SK-N-SH (cell line): ENCODE measurements around the gene KCNH4. TPM values are rescaled to one million over a fixed set of nuclear protein-coding genes. Genes with fewer than 3 reads are reported as not detected.

Experiments used
- CTCF ChIA-PET: fragments of 300-600, 350-600 bp; formaldehyde crosslinking; extraction: SDS; loops from one replicate; lab custom pipeline; 2021; lab: Yijun Ruan, JAX
- POLR2A ChIA-PET: fragments of 350-600 bp; sonication (Branson Sonifier 250); formaldehyde crosslinking; extraction: SDS; loops from one replicate; lab custom pipeline; 2020; ENCODE audit warnings: antibody characterized with exemption, inconsistent platforms; lab: Yijun Ruan, JAX
- DNase-seq: peaks from one replicate; pipeline ENCODE4 v3.0.0; 2012
- H2AFZ ChIP-seq: fragments of 200-600 bp; sonication (generic); 2 replicates; pipeline ENCODE4 v1.8.1; 2016; ENCODE audit warnings: antibody characterized with exemption, mild to moderate bottlenecking, low read depth
- H3F3A ChIP-seq: fragments of 200-600 bp; sonication (generic); replicated peaks from 2 replicates; pipeline ENCODE3; 2016; ENCODE audit warnings: antibody characterized with exemption, mild to moderate bottlenecking; ENCODE audit not compliant: insufficient read depth
- H3K27ac ChIP-seq, 2 experiments: fragments of 200-500 bp in 1 of 2; fragments of 200-600 bp in 1 of 2; sonication (Bioruptor generic) in 1 of 2; sonication (generic), shearing (Covaris generic) in 1 of 2; 2 replicates each; pipeline versions ENCODE4 v1.5.1 to v1.6.1; 2014 to 2016; ENCODE audit warnings: low read depth in 2 of 2, inconsistent platforms in 1 of 2, low read length in 1 of 2, mild to moderate bottlenecking in 1 of 2, mixed read lengths in 1 of 2
- H3K27me3 ChIP-seq: fragments of 200-600 bp; sonication (generic), shearing (Covaris generic); 2 replicates; pipeline ENCODE4 v1.6.1; 2016; ENCODE audit warnings: mixed run types; ENCODE audit not compliant: insufficient read depth
- H3K36me3 ChIP-seq, 2 experiments: fragments of 200-500 bp in 1 of 2; fragments of 200-600 bp in 1 of 2; sonication (Bioruptor generic) in 1 of 2; sonication (generic) in 1 of 2; replicated peaks in 1 of 2; 2 replicates each; pipeline versions ENCODE3 to v1.5.1; 2014 to 2016; ENCODE audit warnings: low read length in 1 of 2, mild to moderate bottlenecking in 1 of 2; ENCODE audit not compliant: insufficient read depth in 2 of 2, control insufficient read depth in 1 of 2
- H3K4me1 ChIP-seq, 2 experiments: fragments of 200-500 bp in 1 of 2; fragments of 200-600 bp in 1 of 2; sonication (Bioruptor generic) in 1 of 2; sonication (generic), shearing (Covaris generic) in 1 of 2; 2 replicates each; pipeline versions ENCODE4 v1.5.1 to v1.6.1; 2014 to 2016; ENCODE audit warnings: low read depth in 1 of 2, low read length in 1 of 2, mixed run types in 1 of 2; ENCODE audit not compliant: insufficient read depth in 2 of 2, control insufficient read depth in 1 of 2
- H3K4me2 ChIP-seq: fragments of 200-600 bp; sonication (generic), shearing (Covaris generic); 2 replicates; pipeline ENCODE4 v1.6.1; 2017; ENCODE audit warnings: mixed run types
- H3K4me3 ChIP-seq, 2 experiments: fragments of 200-500 bp in 1 of 2; fragments of 200-600 bp in 1 of 2; sonication (Bioruptor generic) in 1 of 2; sonication (generic), shearing (Covaris generic) in 1 of 2; 2 replicates each; pipeline versions ENCODE4 v1.5.1 to v1.8.1; 2014 to 2016; ENCODE audit warnings: low read depth in 2 of 2, inconsistent platforms in 1 of 2, low read length in 1 of 2, mild to moderate bottlenecking in 1 of 2, mixed read lengths in 1 of 2, moderate library complexity in 1 of 2
- H3K79me2 ChIP-seq: fragments of 200-600 bp; sonication (generic); 2 replicates; pipeline ENCODE4 v1.8.1; 2017; ENCODE audit warnings: mild to moderate bottlenecking; ENCODE audit not compliant: insufficient read depth
- H3K9ac ChIP-seq: fragments of 200-600 bp; sonication (generic); 2 replicates; pipeline ENCODE4 v1.6.1; 2017; ENCODE audit warnings: mixed run types
- H3K9me2 ChIP-seq: fragments of 200-600 bp; sonication (generic); 2 replicates; pipeline ENCODE4 v1.6.1; 2017; ENCODE audit warnings: mixed run types
- H3K9me3 ChIP-seq: fragments of 200-600 bp; sonication (generic); 2 replicates; pipeline ENCODE4 v1.6.1; 2017; ENCODE audit warnings: mixed run types, mild to moderate bottlenecking, moderate library complexity
- H4K20me1 ChIP-seq: fragments of 200-600 bp; sonication (generic); 2 replicates; pipeline ENCODE4 v1.6.1; 2017; ENCODE audit warnings: mild to moderate bottlenecking, mixed run types; ENCODE audit not compliant: insufficient read depth
- CHD2 ChIP-seq: fragments of 150-350 bp; IDR thresholded peaks from 2 replicates; pipeline ENCODE4 v1.6.1; 2018; ENCODE audit warnings: low read length; ENCODE audit not compliant: partially characterized antibody
- CTCF ChIP-seq: fragments of 200-600 bp; sonication (generic); IDR thresholded peaks from 2 replicates; pipeline ENCODE4 v1.6.1; 2017; ENCODE audit warnings: antibody characterized with exemption, mild to moderate bottlenecking, moderate library complexity
- ELF1 ChIP-seq: IDR thresholded peaks from 2 replicates; pipeline ENCODE4 v1.4.0; 2012
- EP300 ChIP-seq, 2 experiments: IDR thresholded peaks; 2 replicates each; pipeline versions ENCODE4 v1.4.0 to v1.6.1; 2012; ENCODE audit warnings: borderline replicate concordance in 1 of 2, low read depth in 1 of 2, low read length in 1 of 2
- EZH2phosphoT487 ChIP-seq: fragments of 200-600 bp; sonication (generic); IDR thresholded peaks from 2 replicates; pipeline ENCODE4 v1.6.1; 2017; ENCODE audit warnings: low read depth, mixed run types, mild to moderate bottlenecking, antibody characterized with exemption, moderate library complexity, borderline replicate concordance
- FOSL2 ChIP-seq: IDR thresholded peaks from 2 replicates; pipeline ENCODE4 v1.4.0; 2012; ENCODE audit warnings: low read depth, mild to moderate bottlenecking, moderate library complexity, borderline replicate concordance
- FOXJ3 ChIP-seq: sonication (generic); formaldehyde crosslinking; IDR thresholded peaks from 2 replicates; pipeline ENCODE4 v1.5.1; 2020; ENCODE audit warnings: mild to moderate bottlenecking, missing genetic modification reagents
- FOXM1 ChIP-seq: IDR thresholded peaks from 2 replicates; pipeline ENCODE4 v1.4.0; 2012; ENCODE audit warnings: low read depth, mild to moderate bottlenecking
- JUND ChIP-seq: IDR thresholded peaks from 2 replicates; pipeline ENCODE4 v1.4.0; 2012
- MAX ChIP-seq: IDR thresholded peaks from 2 replicates; pipeline ENCODE4 v1.4.0; 2012; ENCODE audit warnings: low read depth
- MEF2A ChIP-seq: IDR thresholded peaks from 2 replicates; pipeline ENCODE4 v1.4.0; 2012; ENCODE audit warnings: low read depth, borderline replicate concordance
- MXI1 ChIP-seq: IDR thresholded peaks from 2 replicates; pipeline ENCODE4 v1.6.1; 2012; ENCODE audit warnings: mild to moderate bottlenecking, low read depth, low read length, improper control_type of control experiment
- NFIC ChIP-seq: IDR thresholded peaks from 2 replicates; pipeline ENCODE4 v1.4.0; 2012; ENCODE audit warnings: borderline replicate concordance
- PBX3 ChIP-seq: IDR thresholded peaks from 2 replicates; pipeline ENCODE4; 2012
- POLR2AphosphoS5 ChIP-seq: IDR thresholded peaks from 2 replicates; pipeline ENCODE4 v1.6.1; 2012; ENCODE audit warnings: low read depth, low read length
- RAD21 ChIP-seq: IDR thresholded peaks from 2 replicates; pipeline ENCODE4 v1.6.1; 2012; ENCODE audit warnings: mild to moderate bottlenecking, low read length
- RCOR1 ChIP-seq: fragments of 150-350 bp; IDR thresholded peaks from 2 replicates; pipeline ENCODE4 v1.6.1; 2017; ENCODE audit warnings: antibody characterized with exemption, low read length
- RFX5 ChIP-seq: IDR thresholded peaks from 2 replicates; pipeline ENCODE4 v1.6.1; 2012; ENCODE audit warnings: mild to moderate bottlenecking, improper control_type of control experiment, low read length
- RXRA ChIP-seq: IDR thresholded peaks from 2 replicates; pipeline ENCODE4 v1.4.0; 2012; ENCODE audit warnings: low read depth, mild to moderate bottlenecking, borderline replicate concordance
- SIN3A ChIP-seq: IDR thresholded peaks from 2 replicates; pipeline ENCODE4 v1.6.1; 2012; ENCODE audit warnings: low read depth, mild to moderate bottlenecking, low read length, moderate library complexity, borderline replicate concordance
- SMC3 ChIP-seq: IDR thresholded peaks from 2 replicates; pipeline ENCODE4 v1.6.1; 2012; ENCODE audit warnings: low read depth, low read length, improper control_type of control experiment
- TAF1 ChIP-seq: IDR thresholded peaks from 2 replicates; pipeline ENCODE4 v1.6.1; 2012; ENCODE audit warnings: low read depth, mild to moderate bottlenecking, low read length, moderate library complexity, borderline replicate concordance
- TCF12 ChIP-seq: IDR thresholded peaks from 2 replicates; pipeline ENCODE4 v1.4.0; 2012
- TEAD4 ChIP-seq: IDR thresholded peaks from 2 replicates; pipeline ENCODE4 v1.4.0; 2012; ENCODE audit warnings: mild to moderate bottlenecking, borderline replicate concordance; ENCODE audit not compliant: insufficient read depth
- USF2 ChIP-seq: fragments of 150-350 bp; IDR thresholded peaks from 2 replicates; pipeline ENCODE4 v1.6.1; 2017; ENCODE audit warnings: antibody characterized with exemption, low read length, low read depth, borderline replicate concordance
- WGBS: methylation state at CpG from one replicate; pipeline ENCODE4 v1.1.6; 2017; ENCODE audit warnings: low lambda C conversion rate; 5-methylcytosine and 5-hydroxymethylcytosine counted together
- polyA plus RNA-seq, 3 experiments: library from polyadenylated mRNA; depleted of rRNA; stranded (reverse); fragments of >200 nt; gene quantifications; 2 replicates each; pipeline ENCODE4 v1.2.3, GENCODE V29; 2012

Gene KCNH4
- polyA plus RNA-seq, 1 of the 3 experiments (the other 2 are of a cell fraction), result 0.46 TPM

GRCh38 chr17:42180922-42181850, at the start of gene KCNH4 (continued):
- TF ChIP-seq SMC3, result peak; percentile 40
- TF ChIP-seq MEF2A, result no peak
- no peak for TF ChIP-seq JUND
- TF ChIP-seq TCF12, result no peak
- no peak for TF ChIP-seq FOXJ3 (CRISPR knock-in tag)
- TF ChIP-seq RFX5, result no peak
- TF ChIP-seq ELF1, result no peak
- TF ChIP-seq FOSL2, result no peak
- TF ChIP-seq EP300 (IDR thresholded peaks at IDR 0.05; ENCODE audit: borderline replicate concordance in 1 of 2, low read depth in 1 of 2, low read length in 1 of 2), result no peak
- TF ChIP-seq EZH2phosphoT487, result no peak
- peak; percentile 50 for TF ChIP-seq USF2
- TF ChIP-seq POLR2AphosphoS5, result no peak
- TF ChIP-seq MAX, result peak; percentile 99

- H3K4me2 ChIP-seq, result no peak overlapping the region
- no peak overlapping the region for H2AFZ ChIP-seq
- no peaks in the 10 kb centered on the region for H3K9me3 ChIP-seq
- peaks cover 16% of the 10 kb centered on the region for H3F3A ChIP-seq
- H3K9me2 ChIP-seq, result no peaks in the 10 kb centered on the region
- H3K27ac ChIP-seq, result no peak overlapping the region
- ChIA-PET CTCF (interaction anchor here (3.3 kb wide), 1 partner anchor 8 kb away, joined by 14 read pairs; no protein-coding TSS in a partner anchor), POLR2A (no interaction called here)
- no peaks in the 10 kb centered on the region for H3K27me3 ChIP-seq
- no peak for DNase-seq
- TF ChIP-seq TEAD4 (no peak), SMC3 (no peak), MXI1 (no peak), FOSL2 (no peak), SIN3A (no peak), TAF1 (no peak), RXRA (no peak), USF2 (no peak), CHD2 (no peak), FOXM1 (no peak), RCOR1 (no peak), MAX (no peak), RAD21 (no peak), CTCF (no peak), NFIC (no peak), PBX3 (no peak)
- 72% methylated on average over 5 of the region's 5 CpGs for WGBS
- H3K4me3 ChIP-seq, result no peak overlapping the region
- H3K36me3 ChIP-seq, result peaks cover 0 to 32% of the 10 kb centered on the region in 2 experiments
- H3K9ac ChIP-seq, result no peak overlapping the region
- H3K79me2 ChIP-seq, result peaks cover 19% of the 10 kb centered on the region
- H3K4me1 ChIP-seq, result no peaks in the 10 kb centered on the region; a peak in 1 of 4 replicates
- no peaks in the 10 kb centered on the region for H4K20me1 ChIP-seq
Measured at GRCh38 chr17:42230225-42230624, 49.3 kb upstream of the KCNH4 start.
